ENCODE measurements around the gene ABCG8. TPM values are rescaled to one million over a fixed set of nuclear protein-coding genes. Genes with fewer than 3 reads are reported as not detected.

ABCG8 gene
- total RNA-seq, 3 donors from 2014 or later (not counting 1 experiment from before 2014, with no cell fraction given) = not detected

DNA sequence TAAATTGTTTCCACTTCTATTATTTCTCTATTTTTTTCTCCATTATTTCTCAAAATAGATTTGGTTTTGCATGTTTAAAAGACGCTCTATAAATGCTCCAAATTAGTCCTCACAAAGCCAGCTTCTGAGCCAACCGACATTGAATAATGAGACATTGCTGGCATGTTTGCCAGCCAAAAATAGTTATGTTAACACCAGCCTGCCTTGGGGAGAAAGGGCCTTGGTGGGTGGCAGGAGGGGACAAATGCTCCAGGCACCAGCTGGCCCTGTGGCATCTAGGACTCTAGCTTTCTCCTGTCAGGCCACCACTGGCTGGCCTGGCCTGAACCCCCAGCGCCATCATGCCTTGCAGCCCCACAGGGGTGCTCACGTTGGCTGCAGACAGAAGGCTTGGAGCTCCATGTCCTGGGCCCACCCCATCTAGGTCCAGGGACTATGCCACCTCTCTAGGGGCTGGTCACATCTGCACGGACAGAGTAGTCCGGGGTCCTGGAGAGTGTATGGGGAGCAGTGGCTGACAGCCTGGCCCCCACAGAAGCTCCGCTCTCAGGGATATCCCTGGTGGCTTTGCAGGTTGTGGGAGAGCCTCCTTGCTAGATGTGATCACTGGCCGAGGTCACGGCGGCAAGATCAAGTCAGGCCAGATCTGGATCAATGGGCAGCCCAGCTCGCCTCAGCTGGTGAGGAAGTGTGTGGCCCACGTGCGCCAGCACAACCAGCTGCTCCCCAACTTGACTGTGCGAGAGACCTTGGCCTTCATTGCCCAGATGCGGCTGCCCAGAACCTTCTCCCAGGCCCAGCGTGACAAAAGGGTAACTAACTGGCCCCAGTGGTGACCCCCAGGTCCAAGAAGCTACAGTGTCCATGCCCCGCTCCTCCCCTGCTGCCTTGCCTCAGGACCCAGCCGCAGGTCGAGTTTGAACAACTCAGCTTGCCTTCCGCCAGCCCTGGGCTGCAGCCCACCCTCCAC is 12.5 kb downstream of the ABCG8 start:
- H3K9me3 ChIP-seq (ENCODE audit: control insufficient read depth, insufficient read depth, low read length) = no peaks in the 10 kb centered on the region
- Mint-ChIP-seq H3K4me1 (no peaks in the 10 kb centered on the region), H3K4me3 (no peak overlapping the region), H3K9me3 (no peaks in the 10 kb centered on the region), H3K27me3 (ENCODE audit: low read depth in 2 of 2) (peaks cover 6 to 14% of the 10 kb centered on the region in 2 donors), H3K36me3 (no peaks in the 10 kb centered on the region), H3K27ac (no peak overlapping the region)
- TF ChIP-seq, protein P1, sequence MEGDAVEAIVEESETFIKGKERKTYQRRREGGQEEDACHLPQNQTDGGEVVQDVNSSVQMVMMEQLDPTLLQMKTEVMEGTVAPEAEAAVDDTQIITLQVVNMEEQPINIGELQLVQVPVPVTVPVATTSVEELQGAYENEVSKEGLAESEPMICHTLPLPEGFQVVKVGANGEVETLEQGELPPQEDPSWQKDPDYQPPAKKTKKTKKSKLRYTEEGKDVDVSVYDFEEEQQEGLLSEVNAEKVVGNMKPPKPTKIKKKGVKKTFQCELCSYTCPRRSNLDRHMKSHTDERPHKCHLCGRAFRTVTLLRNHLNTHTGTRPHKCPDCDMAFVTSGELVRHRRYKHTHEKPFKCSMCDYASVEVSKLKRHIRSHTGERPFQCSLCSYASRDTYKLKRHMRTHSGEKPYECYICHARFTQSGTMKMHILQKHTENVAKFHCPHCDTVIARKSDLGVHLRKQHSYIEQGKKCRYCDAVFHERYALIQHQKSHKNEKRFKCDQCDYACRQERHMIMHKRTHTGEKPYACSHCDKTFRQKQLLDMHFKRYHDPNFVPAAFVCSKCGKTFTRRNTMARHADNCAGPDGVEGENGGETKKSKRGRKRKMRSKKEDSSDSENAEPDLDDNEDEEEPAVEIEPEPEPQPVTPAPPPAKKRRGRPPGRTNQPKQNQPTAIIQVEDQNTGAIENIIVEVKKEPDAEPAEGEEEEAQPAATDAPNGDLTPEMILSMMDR (IDR thresholded peaks at IDR 0.05) = no peak
- intact Hi-C loops (cut with micrococcal nuclease) = no loop called here
- no peaks in the 10 kb centered on the region for H3K4me1 ChIP-seq (ENCODE audit: control insufficient read depth, insufficient read depth, low read length)
- no peaks in the 10 kb centered on the region for H3K36me3 ChIP-seq (ENCODE audit: control insufficient read depth, insufficient read depth, low read length)
- WGBS (ENCODE audit: insufficient coverage) = 87% methylated on average over 20 of the region's 20 CpGs
- no peak for ATAC-seq
- no peak overlapping the region for H3K27ac ChIP-seq (ENCODE audit: low read length)
- DNase-seq = no peak
- H3K4me3 ChIP-seq (ENCODE audit: low read length) = no peak overlapping the region
- no peaks in the 10 kb centered on the region for H3K27me3 ChIP-seq (ENCODE audit: control insufficient read depth, insufficient read depth, low read length)

DNA sequence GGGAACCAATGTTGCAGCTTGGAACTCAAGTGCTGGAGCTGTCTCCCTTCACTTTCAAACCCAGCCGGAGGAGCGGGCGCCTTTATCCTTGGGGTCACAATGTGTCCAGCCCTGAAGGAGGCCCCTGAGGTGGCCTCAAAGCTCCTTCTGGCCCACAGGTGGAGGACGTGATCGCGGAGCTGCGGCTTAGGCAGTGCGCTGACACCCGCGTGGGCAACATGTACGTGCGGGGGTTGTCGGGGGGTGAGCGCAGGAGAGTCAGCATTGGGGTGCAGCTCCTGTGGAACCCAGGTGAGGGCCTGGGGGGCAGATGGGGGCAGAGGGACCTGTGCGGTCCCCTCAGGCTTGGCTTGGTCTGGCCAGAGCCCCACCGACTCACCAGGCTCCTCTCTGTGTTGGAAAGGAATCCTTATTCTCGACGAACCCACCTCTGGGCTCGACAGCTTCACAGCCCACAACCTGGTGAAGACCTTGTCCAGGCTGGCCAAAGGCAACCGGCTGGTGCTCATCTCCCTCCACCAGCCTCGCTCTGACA is 13.5 kb downstream of the ABCG8 start:
- ATAC-seq = no peak
- TF ChIP-seq, protein P1 (IDR thresholded peaks at IDR 0.05) = no peak
- no peaks in the 10 kb centered on the region for H3K9me3 ChIP-seq (ENCODE audit: control insufficient read depth, insufficient read depth, low read length)
- WGBS (ENCODE audit: insufficient coverage) = 94% methylated on average over 21 of the region's 21 CpGs
- H3K4me3 ChIP-seq (ENCODE audit: low read length) = no peak overlapping the region
- H3K27ac ChIP-seq (ENCODE audit: low read length) = no peak overlapping the region
- Mint-ChIP-seq H3K9me3 (no peaks in the 10 kb centered on the region), H3K36me3 (no peaks in the 10 kb centered on the region), H3K4me1 (no peaks in the 10 kb centered on the region), H3K27ac (no peak overlapping the region), H3K27me3 (ENCODE audit: low read depth in 2 of 2) (peaks cover 14 to 24% of the 10 kb centered on the region in 2 donors), H3K4me3 (no peak overlapping the region)
- H3K36me3 ChIP-seq (ENCODE audit: control insufficient read depth, insufficient read depth, low read length) = no peaks in the 10 kb centered on the region
- intact Hi-C loops (cut with micrococcal nuclease) = no loop called here
- H3K27me3 ChIP-seq (ENCODE audit: control insufficient read depth, insufficient read depth, low read length) = no peaks in the 10 kb centered on the region
- no peak for DNase-seq
- H3K4me1 ChIP-seq (ENCODE audit: control insufficient read depth, insufficient read depth, low read length) = no peaks in the 10 kb centered on the region

DNA sequence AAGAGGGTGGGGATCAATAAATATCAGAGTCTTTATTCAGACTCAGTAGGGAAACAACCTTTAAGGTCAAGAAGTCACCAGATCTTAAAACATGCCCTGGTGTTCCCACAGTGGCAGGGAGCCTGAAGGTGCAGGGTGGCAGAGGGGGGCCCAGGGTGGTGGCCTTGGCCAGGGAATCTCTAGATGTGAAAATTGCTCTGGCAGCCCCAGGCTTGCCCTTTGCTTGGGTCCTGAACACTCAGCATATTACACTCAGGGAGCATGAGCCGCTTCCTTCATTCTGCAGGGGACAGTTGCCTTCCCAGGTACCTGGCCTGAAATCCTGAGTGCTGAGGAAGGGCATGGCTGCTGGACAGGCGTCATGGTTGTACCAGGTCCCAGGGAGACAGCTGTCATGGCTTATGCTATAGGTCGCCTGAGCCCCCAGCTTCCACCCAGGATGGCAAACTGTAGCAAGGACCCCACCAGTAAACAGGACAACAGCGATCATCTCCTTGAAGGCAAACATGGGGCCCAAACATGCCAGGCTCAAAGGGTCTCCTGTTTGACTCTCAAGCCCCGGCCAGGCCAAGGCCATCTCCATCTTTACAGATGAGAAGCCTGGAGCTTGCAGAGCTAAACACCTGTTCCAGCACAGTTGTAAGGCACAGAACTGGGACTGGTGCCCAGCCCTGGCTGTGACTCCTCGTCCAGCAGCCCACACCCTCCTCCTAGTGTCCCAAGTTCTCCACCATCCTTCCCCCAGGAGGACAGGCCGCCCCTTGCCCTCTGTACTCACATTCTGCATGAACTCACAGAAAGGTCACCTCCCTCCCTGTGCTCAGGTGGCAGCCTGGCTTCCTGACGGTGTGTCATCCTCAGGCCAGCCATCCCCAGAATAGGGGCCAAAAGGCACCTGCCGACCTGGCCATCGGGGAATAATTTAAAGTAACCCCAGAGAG is 14.6 kb downstream of the ABCG8 start:
- Mint-ChIP-seq H3K27ac (no peak overlapping the region), H3K9me3 (no peaks in the 10 kb centered on the region), H3K36me3 (no peaks in the 10 kb centered on the region), H3K4me1 (no peaks in the 10 kb centered on the region), H3K27me3 (ENCODE audit: low read depth in 2 of 2) (peaks cover 23 to 36% of the 10 kb centered on the region in 2 donors), H3K4me3 (no peak overlapping the region)
- intact Hi-C loops (cut with micrococcal nuclease) = no loop called here
- Histone ChIP-seq H3K36me3 (ENCODE audit: control insufficient read depth, insufficient read depth, low read length) (no peaks in the 10 kb centered on the region), H3K27ac (ENCODE audit: low read length) (no peak overlapping the region), H3K27me3 (ENCODE audit: control insufficient read depth, insufficient read depth, low read length) (no peaks in the 10 kb centered on the region), H3K4me1 (ENCODE audit: control insufficient read depth, insufficient read depth, low read length) (no peaks in the 10 kb centered on the region), H3K4me3 (ENCODE audit: low read length) (no peak overlapping the region), H3K9me3 (ENCODE audit: control insufficient read depth, insufficient read depth, low read length) (no peaks in the 10 kb centered on the region)
- ATAC-seq (no peak), DNase-seq (no peak)
- TF ChIP-seq, protein P1 (IDR thresholded peaks at IDR 0.05) = no peak
- WGBS (ENCODE audit: insufficient coverage) = 80% methylated on average over 10 of the region's 10 CpGs
